Tibial nerve (tissue), 4 donors: ENCODE data around the gene ZNRF3. TPM values are rescaled to one million over a fixed set of nuclear protein-coding genes. Genes with fewer than 3 reads are reported as not detected.

Experiments
- DNase-seq, 2 donors: peaks; one replicate each; pipeline ENCODE4 v3.0.0-alpha.2; 2019; ENCODE audit warnings: low spot score in 2 of 2
- H3K27ac ChIP-seq, 4 donors: fragments of 200-600 bp; sonication (generic) in 3 of 4; one replicate each; pipeline ENCODE4 v1.5.1; 2017 to 2019; ENCODE audit warnings: mild to moderate bottlenecking in 1 of 4
- H3K27me3 ChIP-seq, 2 donors: fragments of 200-600 bp; sonication (generic) in 1 of 2; one replicate each; pipeline versions ENCODE4 v1.5.1 to v1.6.0; 2017 to 2019
- H3K36me3 ChIP-seq, 3 donors: fragments of 200-600 bp; sonication (generic); one replicate each; pipeline ENCODE4 v1.5.1; 2018 to 2019
- H3K4me1 ChIP-seq, 4 donors: fragments of 200-600 bp; sonication (generic) in 3 of 4; one replicate each; pipeline ENCODE4 v1.5.1; 2017 to 2019
- H3K4me3 ChIP-seq, 4 donors: fragments of 200-600 bp; sonication (generic) in 3 of 4; one replicate each; pipeline ENCODE4 v1.5.1; 2017 to 2019; ENCODE audit warnings: mild to moderate bottlenecking in 1 of 4, moderate library complexity in 1 of 4
- H3K9me3 ChIP-seq, 4 donors: fragments of 200-600 bp; sonication (generic) in 3 of 4; one replicate each; pipeline ENCODE4 v1.5.1; 2017 to 2019
- CTCF ChIP-seq, 5 experiments: fragments of 200-600 bp in 3 of 5; fragments of 450-650 bp in 2 of 5; sonication (generic) in 3 of 5; IDR thresholded peaks; one replicate each; pipeline ENCODE4 v1.5.1; 2016 to 2019; ENCODE audit warnings: antibody characterized with exemption in 5 of 5, mild to moderate bottlenecking in 3 of 5, moderate library complexity in 2 of 5
- EP300 ChIP-seq, 2 donors: sonication (generic); formaldehyde crosslinking; IDR thresholded peaks; one replicate each; pipeline ENCODE4 v1.6.1; 2017; ENCODE audit warnings: antibody characterized with exemption in 2 of 2, mild to moderate bottlenecking in 1 of 2
- POLR2A ChIP-seq, 2 donors: fragments of 450-650 bp; IDR thresholded peaks; one replicate each; pipeline ENCODE4 v1.6.1; 2017; ENCODE audit warnings: antibody characterized with exemption in 2 of 2, mild to moderate bottlenecking in 2 of 2, moderate library complexity in 2 of 2
- WGBS, 2 donors: methylation state at CpG; one replicate each; pipeline ENCODE4 v1.1.5; 2018; 5-methylcytosine and 5-hydroxymethylcytosine counted together
- total RNA-seq, 4 donors: library from RNA; depleted of rRNA; stranded (reverse); fragments of >200 nt; gene quantifications; one replicate each; pipeline ENCODE4 v1.1.0, GENCODE V29; 2016

Gene ZNRF3
- total RNA-seq, 4 donors from 2014 or later: 18.0 to 37.9 (median 23.5) TPM

- H3K9me3 ChIP-seq: no peaks in the 10 kb centered on the region
- no peaks in the 10 kb centered on the region for H3K27me3 ChIP-seq
- no peak overlapping the region for H3K27ac ChIP-seq
- no peak for TF ChIP-seq POLR2A (IDR thresholded peaks at IDR 0.05)
- no peak for TF ChIP-seq EP300 (IDR thresholded peaks at IDR 0.05)
- no peak for TF ChIP-seq CTCF (IDR thresholded peaks at IDR 0.05)
- no peak for DNase-seq
- 90 to 95% methylated on average over 4 of the region's 4 CpGs for WGBS, 2 donors
- no peak overlapping the region for H3K4me3 ChIP-seq
- peaks cover 0 to 34% (median 2%) of the 10 kb centered on the region in 4 donors for H3K4me1 ChIP-seq
- H3K36me3 ChIP-seq: no peaks in the 10 kb centered on the region
Measured at GRCh38 chr22:28898233-28898629, 14.9 kb downstream of the ZNRF3 start.

- no peak for DNase-seq
- WGBS, 2 donors: 51 to 59% methylated on average over 9 of the region's 9 CpGs
- H3K4me3 ChIP-seq: no peak overlapping the region
- no peak overlapping the region for H3K27ac ChIP-seq
- no peaks in the 10 kb centered on the region for H3K36me3 ChIP-seq
- no peak for TF ChIP-seq POLR2A (IDR thresholded peaks at IDR 0.05)
- no peak for TF ChIP-seq EP300 (IDR thresholded peaks at IDR 0.05)
- no peak for TF ChIP-seq CTCF (IDR thresholded peaks at IDR 0.05)
- H3K4me1 ChIP-seq: peaks cover 0 to 45% (median 7%) of the 10 kb centered on the region in 4 donors
- H3K27me3 ChIP-seq: no peaks in the 10 kb centered on the region
- H3K9me3 ChIP-seq: no peaks in the 10 kb centered on the region
Measured at GRCh38 chr22:28899199-28899853, 16.0 kb downstream of the ZNRF3 start.

GRCh38 chr22:28900379-28900925 is 17.1 kb downstream of the ZNRF3 start:
- Histone ChIP-seq H3K36me3 (no peaks in the 10 kb centered on the region), H3K27ac (no peak overlapping the region), H3K4me3 (no peak overlapping the region), H3K9me3 (no peaks in the 10 kb centered on the region), H3K4me1 (peaks cover 0 to 56% (median 16%) of the 10 kb centered on the region in 4 donors), H3K27me3 (no peaks in the 10 kb centered on the region)
- 93 to 96% methylated on average over 4 of the region's 4 CpGs for WGBS, 2 donors
- no peak for DNase-seq
- TF ChIP-seq POLR2A (IDR thresholded peaks at IDR 0.05) (no peak), CTCF (IDR thresholded peaks at IDR 0.05) (no peak), EP300 (IDR thresholded peaks at IDR 0.05) (no peak)

GRCh38 chr22:28902490-28902889 is 19.1 kb downstream of the ZNRF3 start:
- H3K27ac ChIP-seq: peak overlapping the region in 1 of 4 donors; percentile 79
- TF ChIP-seq EP300 (IDR thresholded peaks at IDR 0.05) (no peak), POLR2A (IDR thresholded peaks at IDR 0.05) (no peak), CTCF (IDR thresholded peaks at IDR 0.05) (no peak)
- no peaks in the 10 kb centered on the region for H3K27me3 ChIP-seq
- WGBS, 2 donors: 86 to 93% methylated on average over 3 of the region's 3 CpGs
- no peak overlapping the region for H3K4me3 ChIP-seq
- peaks cover 0 to 65% (median 27%) of the 10 kb centered on the region in 4 donors for H3K4me1 ChIP-seq
- DNase-seq: no peak
- no peaks in the 10 kb centered on the region for H3K9me3 ChIP-seq
- H3K36me3 ChIP-seq: no peaks in the 10 kb centered on the region

GRCh38 chr22:28903080-28903479 is 19.7 kb downstream of the ZNRF3 start:
- peaks cover 0 to 66% (median 27%) of the 10 kb centered on the region in 4 donors for H3K4me1 ChIP-seq

More at GRCh38 chr22:28903080-28903479, 19.7 kb downstream of the ZNRF3 start:
- Histone ChIP-seq H3K27ac (peak overlapping the region in 3 of 4 donors; percentile 34 to 79 (median 61)), H3K27me3 (no peaks in the 10 kb centered on the region), H3K4me3 (no peak overlapping the region), H3K9me3 (no peaks in the 10 kb centered on the region), H3K36me3 (no peaks in the 10 kb centered on the region)
- TF ChIP-seq POLR2A (IDR thresholded peaks at IDR 0.05): no peak
- no peak for TF ChIP-seq EP300 (IDR thresholded peaks at IDR 0.05)
- no peak for TF ChIP-seq CTCF (IDR thresholded peaks at IDR 0.05)
- WGBS, 2 donors: 53 to 57% methylated on average over 11 of the region's 11 CpGs
- DNase-seq: no peak
